ENCODE measurements around the gene ZDHHC7.

ZDHHC7 gene

GRCh38 chr16:84933774-84934631, 77.3 kb downstream of the ZDHHC7 start:
- peak; percentile 36 to 53 for DNase-seq

GRCh38 chr16:84932681-84933080, 78.7 kb downstream of the ZDHHC7 start:
- DNase-seq, result no peak

GRCh38 chr16:84931506-84931905, 79.8 kb downstream of the ZDHHC7 start:
- no peak for DNase-seq

GRCh38 chr16:84931107-84931494, 80.2 kb downstream of the ZDHHC7 start:
- DNase-seq, result no peak

- DNase-seq, result no peak
Measured at GRCh38 chr16:84930298-84931106, 80.8 kb downstream of the ZDHHC7 start.

- DNase-seq, result no peak
Measured at GRCh38 chr16:84929421-84930297, 81.7 kb downstream of the ZDHHC7 start.

GRCh38 chr16:84928679-84929420, 82.5 kb downstream of the ZDHHC7 start:
- DNase-seq, result no peak

- no peak for DNase-seq
Measured at GRCh38 chr16:84927621-84928591, 83.4 kb downstream of the ZDHHC7 start.

GRCh38 chr16:84926462-84926861, 84.9 kb downstream of the ZDHHC7 start:
- no peak for DNase-seq

- no peak for DNase-seq
Measured at GRCh38 chr16:84925773-84926372, 85.5 kb downstream of the ZDHHC7 start.

GRCh38 chr16:84925092-84925772, 86.1 kb downstream of the ZDHHC7 start:
- DNase-seq, result peak in 1 of 2 donors; percentile 30

- DNase-seq, result no peak
Measured at GRCh38 chr16:84924331-84925091, 86.8 kb downstream of the ZDHHC7 start.

Data from hippocampal formation (tissue), 2 donors.